ENCODE results near the gene HACD1. TPM values are rescaled to one million over a fixed set of nuclear protein-coding genes. Genes with fewer than 3 reads are reported as not detected.

Gene HACD1
- total RNA-seq, 1 donor from 2014 or later: 5.4 TPM

GRCh38 chr10:17661510-17661909 lies 44.3 kb upstream of the HACD1 start:
- peaks cover 12% of the 10 kb centered on the region for H3K36me3 Mint-ChIP-seq (ENCODE audit: unreplicated experiment)
- no peak for TF ChIP-seq CTCF (IDR thresholded peaks at IDR 0.05; ENCODE audit: partially characterized antibody, unreplicated experiment)
- no peaks in the 10 kb centered on the region for H3K9me3 Mint-ChIP-seq (ENCODE audit: unreplicated experiment)
- DNase-seq: no peak
- H3K27ac Mint-ChIP-seq (ENCODE audit: unreplicated experiment): no peak overlapping the region
- no peaks in the 10 kb centered on the region for H3K27me3 Mint-ChIP-seq (ENCODE audit: unreplicated experiment)
- no peaks in the 10 kb centered on the region for H3K4me1 Mint-ChIP-seq (ENCODE audit: low read depth, unreplicated experiment)
- H3K4me3 Mint-ChIP-seq (ENCODE audit: unreplicated experiment): no peak overlapping the region

GRCh38 chr10:17660921-17661320 lies 43.7 kb upstream of the HACD1 start:
- Mint-ChIP-seq H3K4me3 (ENCODE audit: unreplicated experiment) (no peak overlapping the region), H3K36me3 (ENCODE audit: unreplicated experiment) (peaks cover 14% of the 10 kb centered on the region), H3K4me1 (ENCODE audit: low read depth, unreplicated experiment) (no peaks in the 10 kb centered on the region), H3K27me3 (ENCODE audit: unreplicated experiment) (no peaks in the 10 kb centered on the region), H3K9me3 (ENCODE audit: unreplicated experiment) (no peaks in the 10 kb centered on the region), H3K27ac (ENCODE audit: unreplicated experiment) (no peak overlapping the region)
- no peak for DNase-seq
- no peak for TF ChIP-seq CTCF (IDR thresholded peaks at IDR 0.05; ENCODE audit: partially characterized antibody, unreplicated experiment)

GRCh38 chr10:17659365-17659764 lies 42.2 kb upstream of the HACD1 start:
- DNase-seq: no peak
- no peak overlapping the region for H3K27ac Mint-ChIP-seq (ENCODE audit: unreplicated experiment)
- H3K27me3 Mint-ChIP-seq (ENCODE audit: unreplicated experiment): no peaks in the 10 kb centered on the region
- TF ChIP-seq CTCF (IDR thresholded peaks at IDR 0.05; ENCODE audit: partially characterized antibody, unreplicated experiment): no peak
- H3K9me3 Mint-ChIP-seq (ENCODE audit: unreplicated experiment): no peaks in the 10 kb centered on the region
- no peak overlapping the region for H3K4me3 Mint-ChIP-seq (ENCODE audit: unreplicated experiment)
- H3K36me3 Mint-ChIP-seq (ENCODE audit: unreplicated experiment): peaks cover 14% of the 10 kb centered on the region
- H3K4me1 Mint-ChIP-seq (ENCODE audit: low read depth, unreplicated experiment): no peaks in the 10 kb centered on the region

GRCh38 chr10:17657103-17657500 lies 39.9 kb upstream of the HACD1 start:
- TF ChIP-seq CTCF (IDR thresholded peaks at IDR 0.05; ENCODE audit: partially characterized antibody, unreplicated experiment): no peak
- H3K4me3 Mint-ChIP-seq (ENCODE audit: unreplicated experiment): no peak overlapping the region
- H3K4me1 Mint-ChIP-seq (ENCODE audit: low read depth, unreplicated experiment): no peaks in the 10 kb centered on the region
- peaks cover 18% of the 10 kb centered on the region for H3K36me3 Mint-ChIP-seq (ENCODE audit: unreplicated experiment)
- no peak overlapping the region for H3K27ac Mint-ChIP-seq (ENCODE audit: unreplicated experiment)
- H3K27me3 Mint-ChIP-seq (ENCODE audit: unreplicated experiment): no peaks in the 10 kb centered on the region
- no peak for DNase-seq
- H3K9me3 Mint-ChIP-seq (ENCODE audit: unreplicated experiment): no peaks in the 10 kb centered on the region

- DNase-seq: no peak
- H3K27ac Mint-ChIP-seq (ENCODE audit: unreplicated experiment): no peak overlapping the region
- no peak for TF ChIP-seq CTCF (IDR thresholded peaks at IDR 0.05; ENCODE audit: partially characterized antibody, unreplicated experiment)
- H3K4me3 Mint-ChIP-seq (ENCODE audit: unreplicated experiment): no peak overlapping the region
- H3K4me1 Mint-ChIP-seq (ENCODE audit: low read depth, unreplicated experiment): peaks cover 8% of the 10 kb centered on the region
- H3K9me3 Mint-ChIP-seq (ENCODE audit: unreplicated experiment): no peaks in the 10 kb centered on the region
- H3K27me3 Mint-ChIP-seq (ENCODE audit: unreplicated experiment): no peaks in the 10 kb centered on the region
- H3K36me3 Mint-ChIP-seq (ENCODE audit: unreplicated experiment): peaks cover 18% of the 10 kb centered on the region
Observed at GRCh38 chr10:17655567-17656146, 38.5 kb upstream of the HACD1 start.
